H9 (cell line): ENCODE results near the gene CPE. TPM values are rescaled to one million over a fixed set of nuclear protein-coding genes. Genes with fewer than 3 reads are reported as not detected.

Experiments used
- DNase-seq: peaks from one replicate; pipeline ENCODE4 v3.0.0-alpha.2; 2017
- H2AFZ ChIP-seq: one replicate; pipeline ENCODE4 v1.6.1; 2013; ENCODE audit warnings: mild to moderate bottlenecking, low read length, control low read depth, moderate library complexity
- H2AK5ac ChIP-seq: 2 replicates; pipeline ENCODE4 v1.6.1; 2013; ENCODE audit warnings: low read length, control low read depth, mixed read lengths; ENCODE audit not compliant: insufficient read length
- H2BK120ac ChIP-seq: one replicate; pipeline ENCODE4 v1.6.1; 2013; ENCODE audit warnings: low read depth, mild to moderate bottlenecking, low read length, control low read depth, inconsistent platforms; ENCODE audit not compliant: poor library complexity, severe bottlenecking
- H2BK12ac ChIP-seq: 2 replicates; pipeline ENCODE4 v1.6.1; 2013; ENCODE audit warnings: low read length, control low read depth, mixed read lengths, low read depth; ENCODE audit not compliant: insufficient read length
- H2BK15ac ChIP-seq: 2 replicates; pipeline ENCODE4 v1.6.1; 2013; ENCODE audit warnings: low read depth, low read length, control low read depth
- H2BK20ac ChIP-seq: one replicate; pipeline ENCODE4 v1.6.1; 2013; ENCODE audit warnings: low read depth, mild to moderate bottlenecking, low read length, control low read depth, inconsistent platforms; ENCODE audit not compliant: poor library complexity, severe bottlenecking
- H2BK5ac ChIP-seq: 2 replicates; pipeline ENCODE4 v1.6.1; 2013; ENCODE audit warnings: low read length, control low read depth, mixed read lengths; ENCODE audit not compliant: insufficient read length
- H3K14ac ChIP-seq: 2 replicates; pipeline ENCODE4 v1.6.1; 2013; ENCODE audit warnings: low read length, control low read depth; ENCODE audit not compliant: insufficient read depth
- H3K18ac ChIP-seq: 2 replicates; pipeline ENCODE4 v1.6.1; 2013; ENCODE audit warnings: low read depth, mild to moderate bottlenecking, mixed read lengths, low read length, control low read depth; ENCODE audit not compliant: insufficient read length
- H3K23ac ChIP-seq: 2 replicates; pipeline ENCODE4 v1.6.1; 2013; ENCODE audit warnings: low read length, control low read depth, mixed read lengths, low read depth; ENCODE audit not compliant: insufficient read length
- H3K23me2 ChIP-seq: 2 replicates; pipeline ENCODE4 v1.6.1; 2013; ENCODE audit warnings: low read depth, mild to moderate bottlenecking, mixed read lengths, low read length, control low read depth; ENCODE audit not compliant: insufficient read length, poor library complexity, severe bottlenecking
- H3K27ac ChIP-seq: 2 replicates; pipeline ENCODE4 v1.5.1; 2013; ENCODE audit warnings: low read length, control low read depth, mixed read lengths, low read depth; ENCODE audit not compliant: insufficient read length
- H3K27me3 ChIP-seq: 2 replicates; pipeline ENCODE4 v1.6.1; 2013; ENCODE audit warnings: low read length, control low read depth, inconsistent platforms; ENCODE audit not compliant: insufficient read depth
- H3K4ac ChIP-seq: 2 replicates; pipeline ENCODE4 v1.6.1; 2013; ENCODE audit warnings: low read depth, mild to moderate bottlenecking, control low read depth, inconsistent platforms, low read length, moderate library complexity
- H3K4me1 ChIP-seq: 2 replicates; pipeline ENCODE4 v1.6.1; 2013; ENCODE audit warnings: low read length, control low read depth, inconsistent platforms; ENCODE audit not compliant: insufficient read depth
- H3K4me2 ChIP-seq: 2 replicates; pipeline ENCODE4 v1.6.1; 2013; ENCODE audit warnings: low read length, control low read depth, mixed read lengths; ENCODE audit not compliant: insufficient read length, insufficient read depth
- H3K56ac ChIP-seq: 2 replicates; pipeline ENCODE4 v1.6.1; 2013; ENCODE audit warnings: low read depth, mild to moderate bottlenecking, mixed read lengths, low read length, control low read depth; ENCODE audit not compliant: insufficient read length
- H3K79me1 ChIP-seq: 2 replicates; pipeline ENCODE4 v1.6.1; 2013; ENCODE audit warnings: low read depth, mild to moderate bottlenecking, moderate library complexity, low read length, control low read depth, inconsistent platforms; ENCODE audit not compliant: insufficient read depth, poor library complexity, severe bottlenecking
- H3K79me2 ChIP-seq: 2 replicates; pipeline ENCODE4 v1.6.1; 2013; ENCODE audit warnings: low read length, control low read depth, inconsistent platforms; ENCODE audit not compliant: insufficient read depth
- H3K9ac ChIP-seq: 2 replicates; pipeline ENCODE4 v1.6.1; 2013; ENCODE audit warnings: low read length, control low read depth, mixed read lengths; ENCODE audit not compliant: insufficient read length; ENCODE audit errors: extremely low read depth
- H3K9me3 ChIP-seq: one replicate; pipeline ENCODE4 v1.6.1; 2013; ENCODE audit warnings: low read depth, low read length, inconsistent platforms; ENCODE audit not compliant: control insufficient read depth
- H3T11ph ChIP-seq: one replicate; pipeline ENCODE4 v1.6.1; 2013; ENCODE audit warnings: mild to moderate bottlenecking, low read length, control low read depth, inconsistent platforms
- H4K20me1 ChIP-seq: one replicate; pipeline ENCODE4 v1.6.1; 2013; ENCODE audit not compliant: control insufficient read depth, insufficient read length, insufficient read depth
- H4K5ac ChIP-seq: 2 replicates; pipeline ENCODE4 v1.6.1; 2013; ENCODE audit warnings: low read depth, mild to moderate bottlenecking, mixed read lengths, low read length, control low read depth; ENCODE audit not compliant: insufficient read length
- H4K8ac ChIP-seq: replicated peaks from 2 replicates; pipeline ENCODE4 v1.6.1; 2013; ENCODE audit warnings: low read length, control low read depth, mixed read lengths, low read depth; ENCODE audit not compliant: insufficient read length
- H4K91ac ChIP-seq: 2 replicates; pipeline ENCODE4 v1.6.1; 2013; ENCODE audit warnings: low read depth, mild to moderate bottlenecking, moderate library complexity, mixed read lengths, low read length, control low read depth; ENCODE audit not compliant: insufficient read length
- H3K27ac Mint-ChIP-seq, 3 experiments: 2 replicates in 2 of 3; 3 replicates in 1 of 3; pipeline ENCODE4 v1.8.0; 2020 to 2021; ENCODE audit warnings: mixed read lengths in 3 of 3, mild to moderate bottlenecking in 1 of 3, moderate library complexity in 1 of 3
- H3K27me3 Mint-ChIP-seq: 2 replicates; pipeline ENCODE4 v1.8.0; 2021; ENCODE audit warnings: low read depth, mild to moderate bottlenecking, moderate library complexity, mixed read lengths
- H3K36me3 Mint-ChIP-seq, 3 experiments: 2 replicates in 2 of 3; 3 replicates in 1 of 3; pipeline ENCODE4 v1.8.0; 2020 to 2021; ENCODE audit warnings: low read depth in 3 of 3, mixed read lengths in 3 of 3; ENCODE audit not compliant: insufficient read depth in 1 of 3
- H3K4me1 Mint-ChIP-seq, 2 experiments: 2 replicates each; pipeline ENCODE4 v1.8.0; 2020; ENCODE audit warnings: mixed read lengths in 2 of 2
- H3K4me3 Mint-ChIP-seq, 2 experiments: 2 replicates in 1 of 2; 3 replicates in 1 of 2; pipeline ENCODE4 v1.8.0; 2020 to 2021; ENCODE audit warnings: mild to moderate bottlenecking in 2 of 2, mixed read lengths in 2 of 2, moderate library complexity in 1 of 2
- H3K9me3 Mint-ChIP-seq, 2 experiments: 2 replicates in 1 of 2; 3 replicates in 1 of 2; pipeline ENCODE4 v1.8.0; 2020; ENCODE audit warnings: mild to moderate bottlenecking in 2 of 2, mixed read lengths in 2 of 2, moderate library complexity in 1 of 2
- CTCF ChIP-seq: fragments of 200-600 bp; sonication (generic); conservative IDR thresholded peaks from 3 replicates; pipeline ENCODE4 v1.8.0; 2021; ENCODE audit warnings: antibody characterized with exemption, mild to moderate bottlenecking
- WGBS: extraction: QIAGEN DNeasy Blood & Tissue Kit; methylation state at CpG from one replicate; pipeline ENCODE4 v1.1.7; 2013; ENCODE audit warnings: missing lambda C conversion rate, low lambda C conversion rate, mixed read lengths; ENCODE audit not compliant: insufficient read length; ENCODE audit errors: extremely low coverage; 5-methylcytosine and 5-hydroxymethylcytosine counted together
- total RNA-seq: library from RNA; stranded (reverse); gene quantifications from 2 replicates; pipeline ENCODE4 v1.2.1, GENCODE V29; 2021

CPE gene
- total RNA-seq, 1 experiment from 2014 or later: 10.0 TPM

DNA sequence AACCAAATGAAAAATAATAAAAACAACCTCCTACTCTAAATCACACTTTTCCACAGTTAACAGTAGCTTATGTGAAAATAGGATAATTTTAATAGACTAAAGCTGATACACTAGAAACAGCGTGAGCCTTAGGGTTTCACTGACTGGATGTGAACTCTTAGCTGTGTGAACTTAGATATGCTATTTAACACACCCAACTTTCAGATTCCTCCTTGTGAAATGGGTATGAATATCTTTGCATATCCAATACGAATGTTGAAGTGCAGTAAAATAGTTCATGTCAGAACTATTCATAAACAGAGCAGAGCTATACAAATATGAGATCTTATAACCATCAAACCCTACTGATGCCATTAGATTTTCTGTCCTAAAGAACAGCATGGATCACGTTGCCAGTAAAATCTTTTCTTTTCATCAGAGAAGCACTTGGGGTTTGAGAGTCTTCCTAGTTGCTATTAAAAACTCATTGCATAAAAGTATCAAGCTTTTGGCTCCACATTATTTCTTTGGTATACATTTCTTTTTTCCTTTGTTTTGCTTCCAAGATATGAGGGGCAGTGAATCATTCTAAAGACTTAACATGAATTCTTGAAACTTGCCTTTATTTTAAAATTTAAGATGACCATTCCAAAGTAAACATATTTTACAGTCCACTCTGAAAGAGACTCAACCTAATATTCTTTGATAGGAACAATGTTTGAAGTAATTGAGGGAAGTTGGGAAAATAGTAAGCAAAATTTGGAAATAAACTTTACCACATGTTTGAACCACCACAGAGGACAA lies 102.4 kb downstream of the CPE start:
- Histone ChIP-seq H2BK15ac (no peak overlapping the region), H4K91ac (no peak overlapping the region), H3T11ph (no peak overlapping the region), H3K56ac (no peak overlapping the region), H3K79me2 (no peaks in the 10 kb centered on the region), H3K23ac (no peak overlapping the region), H3K4me1 (no peaks in the 10 kb centered on the region), H3K9ac (no peak overlapping the region), H2AFZ (no peak overlapping the region), H2AK5ac (no peak overlapping the region), H4K20me1 (no peaks in the 10 kb centered on the region), H3K9me3 (no peaks in the 10 kb centered on the region), H2BK5ac (no peak overlapping the region), H2BK20ac (no peak overlapping the region), H2BK12ac (no peak overlapping the region), H3K27me3 (no peaks in the 10 kb centered on the region), H3K23me2 (no peaks in the 10 kb centered on the region), H3K4me2 (no peak overlapping the region), H2BK120ac (no peak overlapping the region), H3K14ac (no peak overlapping the region), H4K8ac (no peak overlapping the region), H4K5ac (no peak overlapping the region), H3K27ac (no peak overlapping the region), H3K18ac (no peak overlapping the region), H3K4ac (no peak overlapping the region), H3K79me1 (no peaks in the 10 kb centered on the region)
- Mint-ChIP-seq H3K36me3 (peaks cover 0 to 13% (median 8%) of the 10 kb centered on the region in 3 experiments; a peak in 5 of 7 replicates), H3K9me3 (peaks cover 0 to 6% of the 10 kb centered on the region in 2 experiments; a peak in 4 of 5 replicates), H3K27me3 (no peaks in the 10 kb centered on the region), H3K27ac (no peak overlapping the region), H3K4me3 (no peak overlapping the region), H3K4me1 (peaks cover 0 to 3% of the 10 kb centered on the region in 2 experiments; a peak in 1 of 4 replicates)
- no peak for TF ChIP-seq CTCF
- no CpG with 5 or more reads among the region's 3 CpGs for WGBS
- no peak for DNase-seq
